GM21526 (cell line): ENCODE results near the gene CD59.
"Not testable (repeated sequence)": the region's sequence is repeated elsewhere in the genome, so short reads cannot be mapped to it uniquely, and the experiment has no call there.

ENCODE experiments used
- ATAC-seq: cut with Tn5 transposase; IDR thresholded peaks from one replicate; pipeline ENCODE4 v1.9.1; 2021; ENCODE audit warnings: moderate library complexity; ENCODE audit not compliant: unreplicated experiment, low FRiP score

Gene CD59

DNA sequence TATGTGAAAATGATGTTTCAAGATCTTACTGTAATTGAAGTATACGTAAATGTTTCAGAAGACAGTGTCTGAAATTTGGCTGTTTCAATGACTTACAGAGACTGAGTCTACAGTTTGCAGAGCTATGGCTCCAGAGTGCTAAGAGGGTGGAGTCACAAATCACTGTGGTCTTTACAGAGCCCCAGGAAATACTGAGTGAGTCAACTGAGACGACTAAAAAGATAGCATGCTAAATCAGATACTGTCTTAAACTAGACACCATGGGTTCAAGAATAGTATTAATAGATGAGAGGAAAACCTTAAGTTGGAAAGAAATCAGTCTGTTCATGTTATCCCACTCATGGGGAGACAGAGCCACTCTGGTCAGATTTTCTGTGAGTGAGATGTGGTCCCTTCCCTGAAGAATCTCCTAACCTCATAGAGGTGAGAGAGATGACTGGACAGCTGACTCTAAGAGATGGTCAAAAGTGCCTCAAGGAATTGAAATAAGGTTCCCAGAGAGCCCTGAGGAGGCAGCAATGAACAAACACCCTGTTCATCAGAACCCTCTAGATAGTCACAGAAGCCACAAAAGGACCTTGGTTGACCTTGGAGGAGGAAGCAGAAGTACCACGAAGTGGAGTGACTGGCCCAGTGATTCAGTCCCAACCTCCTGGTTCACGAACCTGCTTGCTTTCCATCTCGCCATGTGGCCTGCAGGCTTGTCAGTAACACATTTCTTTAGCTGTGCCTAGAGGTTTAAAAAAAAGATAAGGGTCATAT lies 65.8 kb downstream of the CD59 start:
- no peak for ATAC-seq

DNA sequence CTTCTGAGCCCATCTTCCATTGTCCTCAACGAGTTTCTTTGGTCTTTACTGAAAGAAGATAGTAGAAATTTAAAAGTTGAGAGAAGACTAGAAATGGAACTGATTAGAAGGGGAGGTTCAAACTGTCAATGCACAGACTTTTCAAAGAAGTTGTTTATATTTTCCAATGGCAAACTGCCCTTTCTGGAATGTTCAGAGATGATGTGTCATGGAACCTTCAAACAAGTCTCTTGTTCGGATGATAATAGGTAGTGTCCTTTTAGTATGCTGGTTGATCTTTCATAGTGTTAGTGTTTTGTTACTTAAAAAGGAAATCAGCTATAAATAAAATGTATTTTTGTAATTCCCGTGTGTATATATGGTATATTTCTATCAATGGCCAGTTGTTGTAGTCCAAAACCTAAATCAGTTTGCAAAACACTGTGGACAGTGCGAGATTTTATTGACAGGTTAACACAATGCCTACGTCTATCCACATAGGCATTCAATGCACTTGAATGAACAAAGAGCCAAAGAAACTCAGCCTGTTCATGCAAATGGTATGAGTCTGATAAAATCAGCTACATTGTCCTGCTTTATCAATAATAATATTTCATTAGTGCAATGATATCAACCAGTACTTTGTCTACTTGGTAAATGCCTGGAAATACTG lies 66.5 kb downstream of the CD59 start:
- ATAC-seq: no peak

DNA sequence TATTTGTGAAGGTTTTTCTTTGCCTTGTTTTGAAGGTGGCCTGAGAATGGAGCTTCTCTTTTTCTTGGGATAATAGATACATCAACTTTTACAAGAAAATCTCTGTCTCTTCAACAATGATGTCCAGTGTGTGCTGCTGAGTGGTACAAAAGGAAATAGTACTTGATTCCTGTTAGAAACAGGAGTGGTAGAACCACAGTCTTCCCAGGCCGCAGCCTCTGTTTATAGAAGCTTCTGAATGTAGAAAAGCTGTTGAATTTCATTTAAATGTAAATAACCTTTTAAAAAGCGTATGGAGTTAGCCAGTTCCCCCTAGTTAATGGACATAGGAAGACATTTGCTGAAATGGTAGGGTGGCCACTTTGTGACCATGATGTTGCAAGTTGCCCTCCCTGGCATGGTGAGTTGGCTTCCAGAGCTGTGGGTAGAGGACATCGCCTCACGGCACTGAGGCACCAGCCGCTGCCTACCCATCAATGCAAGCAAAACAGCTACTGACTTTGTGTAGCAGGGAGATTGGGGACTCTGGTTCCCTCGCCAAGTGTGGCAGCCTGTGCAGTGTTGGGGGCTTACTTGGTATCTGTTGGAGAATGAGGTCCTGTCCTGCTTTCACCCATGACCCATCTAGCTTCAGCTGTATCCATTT lies 67.1 kb downstream of the CD59 start:
- ATAC-seq: no peak

DNA sequence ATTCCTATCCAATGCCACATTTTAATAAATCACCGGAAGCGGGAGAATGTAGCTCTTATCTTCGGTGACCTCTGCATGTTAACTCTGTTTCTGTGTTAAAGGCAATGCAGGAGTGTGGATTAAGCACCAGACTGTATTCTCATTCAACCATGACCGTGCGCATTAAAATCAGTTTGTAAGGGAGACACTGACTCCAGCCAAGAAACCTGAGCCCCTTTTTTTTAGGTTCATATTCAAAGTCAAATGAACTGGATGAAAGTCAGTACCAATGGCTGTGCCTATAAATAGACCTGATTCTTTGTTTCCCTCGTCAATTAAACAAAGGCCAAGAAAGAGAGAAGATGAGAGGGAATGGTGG lies 67.8 kb downstream of the CD59 start:
- no peak for ATAC-seq

DNA sequence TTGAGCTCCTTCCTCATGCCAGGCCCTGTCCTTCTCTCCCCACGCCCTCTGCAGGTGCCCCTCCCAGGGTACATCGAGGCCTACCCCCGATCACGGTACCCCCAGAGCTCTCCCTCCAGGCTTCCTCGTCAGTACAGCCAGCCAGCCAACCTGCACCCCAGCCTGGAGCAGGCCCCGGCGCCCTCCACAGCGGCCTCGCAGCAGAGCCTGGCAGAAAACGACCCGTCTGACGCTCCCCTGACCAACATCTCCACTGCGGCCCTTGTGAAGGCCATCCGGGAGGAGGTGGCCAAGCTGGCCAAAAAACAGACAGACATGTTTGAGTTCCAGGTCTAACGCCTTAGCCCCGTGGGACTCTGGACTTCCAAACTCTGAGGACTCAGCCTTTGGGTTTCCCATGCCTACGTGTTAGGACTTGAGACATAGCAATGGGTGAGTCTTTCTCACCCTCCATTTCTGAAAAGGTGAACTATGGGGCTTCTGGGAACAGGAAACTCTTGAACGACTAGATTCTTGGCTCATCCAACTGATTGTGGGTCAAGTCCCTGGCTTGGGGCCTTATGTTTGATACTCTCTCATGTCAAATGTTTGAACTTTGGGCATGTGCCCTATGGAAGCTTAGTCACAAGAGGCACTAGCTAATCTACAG lies 68.3 kb downstream of the CD59 start:
- no peak for ATAC-seq

DNA sequence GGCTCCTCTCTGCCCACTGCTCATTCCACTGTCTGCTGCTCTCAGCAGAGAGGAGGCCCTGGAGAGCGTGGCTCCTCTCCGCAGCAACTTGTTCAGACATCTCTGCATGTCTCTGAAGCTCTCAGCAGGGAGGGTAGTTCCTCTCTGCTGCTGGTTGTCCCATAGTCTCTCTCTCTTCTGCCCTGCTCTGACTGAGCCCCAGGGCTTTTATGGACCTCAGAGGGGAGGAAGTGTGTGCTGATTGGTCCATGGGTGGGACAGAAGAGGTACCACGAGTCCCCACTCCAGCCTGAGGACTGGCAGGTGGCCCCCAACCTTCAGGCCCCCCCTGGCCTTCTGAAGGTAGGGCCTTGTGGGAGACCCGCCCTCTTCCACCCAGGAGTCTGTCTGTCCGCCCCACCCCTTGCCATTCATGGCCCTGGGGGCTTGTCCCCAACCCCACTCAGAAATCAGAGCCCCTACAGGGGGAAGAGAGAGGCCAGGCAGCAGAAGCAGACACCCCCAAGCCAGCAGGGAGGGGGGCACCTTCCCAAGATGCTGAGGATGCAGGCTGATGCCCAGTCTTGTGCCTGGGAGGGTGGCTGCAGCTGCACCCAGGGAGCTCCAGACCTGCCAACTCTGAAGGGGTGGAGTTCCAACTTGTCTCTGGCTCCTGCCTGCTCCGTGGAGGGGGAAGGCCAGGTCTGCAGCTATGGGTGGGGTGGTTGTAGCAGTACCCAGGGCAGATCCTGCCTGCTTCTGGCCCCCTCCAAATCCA lies 70.7 kb downstream of the CD59 start:
- no peak for ATAC-seq

- no peak for ATAC-seq
Observed at GRCh38 chr11:33664827-33665226, 71.4 kb downstream of the CD59 start.

- no peak for ATAC-seq
Observed at GRCh38 chr11:33664166-33664565, 72.1 kb downstream of the CD59 start.

DNA sequence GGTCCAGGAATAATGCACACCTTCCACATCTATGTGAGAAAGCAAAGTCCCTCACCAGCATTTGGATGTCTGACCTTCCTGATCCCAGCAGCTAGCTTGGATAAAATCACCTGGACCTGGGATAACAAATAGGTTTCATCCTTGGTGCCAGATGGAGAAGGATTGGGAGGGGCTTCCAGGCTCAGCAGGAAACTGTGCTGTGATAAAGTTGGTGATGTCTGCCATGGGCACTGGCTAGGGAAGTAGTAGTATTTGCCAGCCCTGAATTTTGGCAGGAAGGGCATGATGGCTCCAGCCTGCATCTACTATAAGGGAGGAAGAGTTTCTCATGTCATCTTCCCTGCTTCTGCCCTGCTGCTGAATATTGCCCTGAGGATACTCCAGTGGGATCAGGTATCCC lies 73.1 kb downstream of the CD59 start:
- no peak for ATAC-seq

GRCh38 chr11:33661526-33661925 lies 74.7 kb downstream of the CD59 start:
- ATAC-seq: not testable (repeated sequence)

GRCh38 chr11:33660962-33661361 lies 75.3 kb downstream of the CD59 start:
- no peak for ATAC-seq

GRCh38 chr11:33659370-33660139 lies 76.7 kb downstream of the CD59 start:
- ATAC-seq: no peak

DNA sequence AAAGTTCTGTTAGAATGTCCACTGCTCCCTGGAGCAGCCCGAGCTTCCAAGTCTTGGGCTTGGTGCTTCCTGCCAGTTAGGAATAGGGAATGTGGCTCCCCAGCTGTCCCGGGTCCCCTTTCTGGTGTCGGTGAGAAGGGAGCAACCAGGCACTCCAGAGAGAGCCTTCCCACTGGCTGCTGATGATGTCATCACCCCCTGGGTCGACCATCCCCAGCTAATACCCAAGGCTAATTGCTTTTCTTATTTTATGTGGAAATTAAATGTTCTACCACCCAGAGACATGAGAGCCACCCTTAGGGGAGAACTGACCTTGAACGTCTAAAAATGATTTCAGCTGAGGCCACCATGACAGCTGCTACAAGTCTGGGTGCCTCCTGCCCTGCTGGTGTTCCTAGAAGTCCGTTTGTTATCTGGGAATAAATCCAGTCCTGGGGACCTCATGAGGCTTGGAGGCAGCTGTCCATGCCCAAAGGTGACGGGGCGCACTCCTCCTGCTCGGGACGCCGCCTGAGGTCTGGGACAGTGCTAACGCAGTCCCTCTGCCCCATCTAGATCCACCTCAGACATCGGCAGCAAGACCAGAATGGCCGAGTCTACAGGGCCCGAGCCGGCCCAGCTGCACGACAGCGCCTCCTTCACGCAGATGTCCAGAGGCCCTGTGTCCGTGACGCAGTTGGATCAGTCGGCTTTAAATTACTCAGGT lies 77.9 kb downstream of the CD59 start:
- ATAC-seq: no peak

DNA sequence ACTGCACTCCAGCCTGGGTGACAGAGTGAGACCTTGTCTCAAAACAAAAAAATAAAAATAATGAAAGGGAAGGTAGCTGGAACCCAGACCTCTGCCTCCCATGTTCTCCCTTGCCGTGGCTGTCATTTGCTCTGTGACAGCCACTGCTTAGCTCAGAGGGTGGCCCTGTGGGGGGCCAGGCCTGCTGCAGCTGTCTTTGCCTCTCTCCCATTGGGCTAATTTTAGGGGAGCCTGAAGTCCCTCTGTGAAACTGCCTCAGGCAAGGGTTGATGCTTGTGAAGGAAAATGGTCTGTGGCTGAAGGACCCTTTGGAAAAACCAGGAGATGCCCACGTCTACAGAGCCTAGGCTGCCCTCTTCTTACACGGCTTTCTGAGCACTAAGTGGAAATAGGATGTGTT lies 78.5 kb downstream of the CD59 start:
- no peak for ATAC-seq

- no peak for ATAC-seq
Observed at GRCh38 chr11:33656768-33657167, 79.5 kb downstream of the CD59 start.

GRCh38 chr11:33655842-33656600 lies 80.2 kb downstream of the CD59 start:
- ATAC-seq: no peak

- ATAC-seq: no peak
Observed at GRCh38 chr11:33654594-33654993, 81.6 kb downstream of the CD59 start.
